Heart left ventricle (tissue), 13 donors: ENCODE measurements around the gene OR4M1.

Experiments
- POLR2A ChIP-seq, 2 donors: fragments of 450-650 bp; IDR thresholded peaks; one replicate each; pipeline ENCODE4 v1.6.1; 2017; ENCODE audit warnings: antibody characterized with exemption in 2 of 2, mild to moderate bottlenecking in 2 of 2, moderate library complexity in 2 of 2
- TF ChIP-seq, protein P1 (sequence below), 12 donors: fragments of 200-600 bp; sonication (generic) in 4 of 12; IDR thresholded peaks; one replicate each; pipeline versions ENCODE4 v1.5.0 to v1.8.0; 2018 to 2022; ENCODE audit warnings: antibody characterized with exemption in 12 of 12, mild to moderate bottlenecking in 5 of 12
- donor health status: ischemic (EF 13 %, LVEDD 7.1; RV severe dilation, severe dysfunction).
- donor health status: DM: no; HTN: yes; CAD: no.
- donor health status: DM: no; HTN: no; CAD: no.
- donor health status: ischemic (EF 25% LVEDD 6.9; RV normal size, moderate dysfunction).
- donor health status: ischemic (EF 25% LVEDD 5.7; RV mildly dilated, moderate dysfunction).
- donor health status: ischemic (EF 35%, LVEDD 5.7; RV mildly dilated, moderate dysfunction).
- donor health status: nonischemic (EF 11% LVEDD 7.7; RV severe dilation, severe dysfunction).
- donor health status: DM: yes; HTN: yes; CAD: no.
- donor health status: PGD.
- donor health status: ischemic (EF 29% LVEDD 5.4; RV normal size, mild dysfunction).
- donor health status: nonischemic (EF 23%, LVEDD 6.1; RV moderate dilation, normal function).

- TF ChIP-seq, protein P1, sequence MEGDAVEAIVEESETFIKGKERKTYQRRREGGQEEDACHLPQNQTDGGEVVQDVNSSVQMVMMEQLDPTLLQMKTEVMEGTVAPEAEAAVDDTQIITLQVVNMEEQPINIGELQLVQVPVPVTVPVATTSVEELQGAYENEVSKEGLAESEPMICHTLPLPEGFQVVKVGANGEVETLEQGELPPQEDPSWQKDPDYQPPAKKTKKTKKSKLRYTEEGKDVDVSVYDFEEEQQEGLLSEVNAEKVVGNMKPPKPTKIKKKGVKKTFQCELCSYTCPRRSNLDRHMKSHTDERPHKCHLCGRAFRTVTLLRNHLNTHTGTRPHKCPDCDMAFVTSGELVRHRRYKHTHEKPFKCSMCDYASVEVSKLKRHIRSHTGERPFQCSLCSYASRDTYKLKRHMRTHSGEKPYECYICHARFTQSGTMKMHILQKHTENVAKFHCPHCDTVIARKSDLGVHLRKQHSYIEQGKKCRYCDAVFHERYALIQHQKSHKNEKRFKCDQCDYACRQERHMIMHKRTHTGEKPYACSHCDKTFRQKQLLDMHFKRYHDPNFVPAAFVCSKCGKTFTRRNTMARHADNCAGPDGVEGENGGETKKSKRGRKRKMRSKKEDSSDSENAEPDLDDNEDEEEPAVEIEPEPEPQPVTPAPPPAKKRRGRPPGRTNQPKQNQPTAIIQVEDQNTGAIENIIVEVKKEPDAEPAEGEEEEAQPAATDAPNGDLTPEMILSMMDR (IDR thresholded peaks at IDR 0.05): no peak
- TF ChIP-seq POLR2A (IDR thresholded peaks at IDR 0.05): no peak
These were observed 1.3 kb upstream of the OR4M1 start for GRCh38 chr14:19771895-19772430.
